AG09309 (cell line): ENCODE measurements around the gene SEPTIN12.

ENCODE experiments used
- DNase-seq: peaks from one replicate; pipeline ENCODE4 v3.0.0-alpha.2; 2010; ENCODE audit warnings: low read depth
- H3K4me3 ChIP-seq: 2 replicates; pipeline ENCODE4 v1.5.1; 2011; ENCODE audit warnings: mild to moderate bottlenecking, low read depth, low read length, moderate library complexity; ENCODE audit not compliant: control insufficient read depth
- CTCF ChIP-seq: IDR thresholded peaks from 2 replicates; pipeline ENCODE4 v1.5.1; 2011; ENCODE audit warnings: mild to moderate bottlenecking, low read depth, low read length, inconsistent platforms; ENCODE audit not compliant: insufficient read depth, control insufficient read depth; ENCODE audit errors: missing control alignments

SEPTIN12 gene

GRCh38 chr16:4755687-4756086 lies 32.5 kb downstream of the SEPTIN12 start:
- no peak overlapping the region for H3K4me3 ChIP-seq
- TF ChIP-seq CTCF: no peak
- no peak for DNase-seq

GRCh38 chr16:4754865-4755264 lies 33.3 kb downstream of the SEPTIN12 start:
- no peak overlapping the region for H3K4me3 ChIP-seq
- no peak for DNase-seq
- no peak for TF ChIP-seq CTCF

GRCh38 chr16:4753227-4753626 lies 34.9 kb downstream of the SEPTIN12 start:
- no peak for TF ChIP-seq CTCF
- no peak overlapping the region for H3K4me3 ChIP-seq
- DNase-seq: no peak

- DNase-seq: no peak
- H3K4me3 ChIP-seq: no peak overlapping the region
- TF ChIP-seq CTCF: no peak
Measured at GRCh38 chr16:4752351-4753100, 35.6 kb downstream of the SEPTIN12 start.

GRCh38 chr16:4750896-4751295 lies 37.2 kb downstream of the SEPTIN12 start:
- TF ChIP-seq CTCF: no peak
- no peak for DNase-seq
- no peak overlapping the region for H3K4me3 ChIP-seq

- no peak for DNase-seq
- TF ChIP-seq CTCF: no peak
- no peak overlapping the region for H3K4me3 ChIP-seq
Measured at GRCh38 chr16:4749700-4750257, 38.4 kb downstream of the SEPTIN12 start.
